NOMO-1 (cell line): Measurements from ENCODE around the gene C10orf71.
A peak's percentile ranks its signal among the peaks of the same experiment; 100 is the strongest.

Experiments
- DNase-seq, 2 experiments: peaks; one replicate each; lab custom pipeline; 2025; ENCODE audit not compliant: unreplicated experiment in 2 of 2; lab: John Stamatoyannopoulos, UW

The C10orf71 gene

DNA sequence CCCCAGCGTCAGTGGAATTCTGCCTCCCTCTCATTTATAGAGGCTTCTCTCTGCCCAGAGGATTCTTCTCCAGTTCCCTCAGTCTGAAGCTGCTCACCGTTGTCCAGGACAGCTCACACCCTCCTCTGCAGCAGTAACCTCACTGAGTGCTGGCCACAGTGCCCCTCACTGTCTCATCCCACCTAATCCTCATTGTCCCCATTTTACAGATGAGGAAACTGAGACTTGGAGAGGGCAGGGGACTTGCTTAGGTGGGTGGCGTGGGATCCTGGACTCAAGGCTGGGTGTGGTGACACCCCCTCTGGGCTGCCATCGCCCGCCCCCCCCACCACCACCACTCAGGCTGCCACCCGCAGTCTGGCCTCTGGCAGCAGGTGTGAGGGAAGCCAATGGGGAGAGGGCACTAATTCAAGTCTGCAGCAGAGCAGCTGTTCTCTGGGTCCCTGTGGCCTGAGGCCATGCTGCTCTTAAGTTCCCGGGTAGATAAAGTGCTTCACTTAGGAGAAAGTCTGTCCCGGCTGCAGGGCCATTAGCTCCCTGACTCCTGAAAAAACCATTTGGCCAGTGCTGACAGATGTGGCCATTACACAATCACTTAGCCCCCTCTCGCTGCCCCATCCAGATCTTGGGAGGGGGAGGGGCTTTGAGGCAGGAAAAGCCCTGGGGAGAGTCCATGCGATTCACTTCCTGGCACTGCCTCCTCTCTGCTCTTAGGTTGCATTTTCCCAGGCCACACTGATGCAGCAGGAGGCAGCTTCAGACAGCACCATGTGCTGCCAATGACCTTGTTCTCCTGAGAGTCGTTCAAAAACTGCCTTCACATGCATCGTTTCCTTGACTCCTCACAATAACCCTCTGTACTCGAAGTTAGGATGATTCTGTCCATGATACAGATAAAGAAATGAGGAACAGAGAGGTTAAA, 60.6 kb downstream of the C10orf71 start:
- no peak for DNase-seq

- DNase-seq = no peak
Observed at GRCh38 chr10:49360271-49361177, 61.6 kb downstream of the C10orf71 start.

- DNase-seq = no peak
Observed at GRCh38 chr10:49361178-49361554, 62.2 kb downstream of the C10orf71 start.

DNA sequence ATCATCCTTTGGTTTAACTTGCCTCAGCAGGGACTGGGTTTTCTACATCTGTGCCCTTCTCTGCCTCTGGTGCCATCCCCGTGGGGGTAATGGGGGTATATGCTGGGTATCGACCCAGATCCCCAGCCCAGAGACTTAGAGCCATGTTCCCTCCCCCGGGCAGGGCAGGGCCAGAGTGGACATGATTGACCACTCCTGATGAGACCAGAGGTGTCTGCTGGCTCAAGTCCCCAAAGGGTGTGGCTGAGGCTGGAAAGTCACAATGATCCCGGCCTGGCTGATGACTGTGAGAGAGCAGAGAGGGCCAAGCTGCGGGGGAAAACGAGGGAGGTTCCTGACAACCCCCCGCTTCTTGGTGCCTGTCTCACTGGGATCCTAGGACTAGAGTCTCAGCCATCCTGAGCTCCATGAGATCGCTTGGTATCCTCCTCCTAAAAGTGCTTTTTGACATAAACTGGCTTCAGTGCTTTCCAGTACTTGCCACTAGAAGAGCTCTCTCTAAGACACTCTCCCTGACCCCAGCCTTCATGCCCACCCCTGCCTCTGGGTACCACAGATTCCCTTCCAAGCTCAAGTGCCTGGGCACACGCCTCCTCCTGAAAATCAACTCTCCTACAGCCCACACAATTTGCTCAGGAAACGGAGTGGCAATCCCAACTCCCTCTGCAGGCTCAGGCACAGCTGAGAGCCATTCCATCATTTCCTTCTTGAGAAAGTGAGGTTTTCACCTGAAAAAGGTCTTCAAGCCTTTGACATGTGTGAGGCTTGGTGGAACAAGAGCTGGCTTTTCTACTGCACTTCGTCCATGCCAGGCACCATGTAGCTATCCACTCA, 63.0 kb downstream of the C10orf71 start:
- DNase-seq = no peak

DNA sequence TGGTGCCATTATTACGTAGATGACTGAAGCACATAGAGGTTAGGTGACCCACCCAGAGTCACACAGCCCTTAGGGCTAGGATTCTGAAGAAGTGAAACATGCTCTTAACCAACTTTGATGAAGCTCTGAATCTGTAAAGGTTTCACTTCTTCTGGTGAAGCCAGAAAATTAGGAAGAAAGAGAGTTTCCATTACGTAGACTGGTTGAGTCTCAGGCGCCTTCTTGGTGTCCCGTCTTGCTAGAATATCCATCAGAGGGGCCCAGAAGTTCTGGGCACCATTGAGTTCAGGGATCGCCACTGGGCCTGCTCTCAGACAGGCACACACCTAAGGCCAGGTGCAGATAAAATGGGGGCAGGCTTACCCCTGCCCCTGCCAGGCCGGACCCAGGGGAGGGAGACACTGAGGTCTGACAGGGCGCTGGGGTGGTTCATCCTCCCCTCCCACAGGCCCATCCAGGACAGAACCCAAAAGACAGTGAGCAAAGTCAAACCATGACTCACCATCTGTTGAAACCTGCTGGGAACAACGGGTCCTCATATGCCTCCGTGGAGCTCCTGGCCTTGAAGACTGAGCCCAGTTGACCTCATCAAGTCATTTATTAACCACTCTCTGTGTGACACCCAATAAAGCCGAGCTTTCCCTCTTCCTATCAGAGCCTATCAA, 63.8 kb downstream of the C10orf71 start:
- peak; percentile 30 to 79 for DNase-seq

- DNase-seq = no peak
Observed at GRCh38 chr10:49363309-49364031, 64.5 kb downstream of the C10orf71 start.

GRCh38 chr10:49364051-49364450, 65.1 kb downstream of the C10orf71 start:
- no peak for DNase-seq

GRCh38 chr10:49364747-49365146, 65.8 kb downstream of the C10orf71 start:
- no peak for DNase-seq

GRCh38 chr10:49365275-49365674, 66.3 kb downstream of the C10orf71 start:
- DNase-seq = no peak

- no peak for DNase-seq
Observed at GRCh38 chr10:49365675-49366415, 66.9 kb downstream of the C10orf71 start.

GRCh38 chr10:49366460-49366859, 67.5 kb downstream of the C10orf71 start:
- no peak for DNase-seq

GRCh38 chr10:49367600-49367999, 68.6 kb downstream of the C10orf71 start:
- DNase-seq = no peak

DNA sequence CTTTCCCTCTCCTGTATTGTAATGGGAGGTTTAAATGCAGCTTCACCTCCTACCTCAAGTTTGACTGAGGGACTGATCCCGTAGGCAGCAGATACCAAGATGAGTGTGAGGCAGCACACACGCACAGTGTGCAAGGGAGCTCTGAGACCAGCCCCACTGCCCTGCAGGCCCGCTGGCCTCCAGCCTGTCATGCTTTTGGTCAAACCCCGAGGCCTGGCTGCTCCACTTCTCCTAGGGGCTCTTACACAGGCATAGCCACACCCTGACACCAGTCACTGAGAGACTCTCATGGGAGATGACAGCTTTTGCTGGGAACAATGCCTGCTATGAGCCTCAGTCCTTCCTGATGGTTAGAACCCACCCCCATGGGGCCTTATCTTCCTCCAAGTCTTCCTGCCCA, 69.3 kb downstream of the C10orf71 start:
- DNase-seq = no peak

DNA sequence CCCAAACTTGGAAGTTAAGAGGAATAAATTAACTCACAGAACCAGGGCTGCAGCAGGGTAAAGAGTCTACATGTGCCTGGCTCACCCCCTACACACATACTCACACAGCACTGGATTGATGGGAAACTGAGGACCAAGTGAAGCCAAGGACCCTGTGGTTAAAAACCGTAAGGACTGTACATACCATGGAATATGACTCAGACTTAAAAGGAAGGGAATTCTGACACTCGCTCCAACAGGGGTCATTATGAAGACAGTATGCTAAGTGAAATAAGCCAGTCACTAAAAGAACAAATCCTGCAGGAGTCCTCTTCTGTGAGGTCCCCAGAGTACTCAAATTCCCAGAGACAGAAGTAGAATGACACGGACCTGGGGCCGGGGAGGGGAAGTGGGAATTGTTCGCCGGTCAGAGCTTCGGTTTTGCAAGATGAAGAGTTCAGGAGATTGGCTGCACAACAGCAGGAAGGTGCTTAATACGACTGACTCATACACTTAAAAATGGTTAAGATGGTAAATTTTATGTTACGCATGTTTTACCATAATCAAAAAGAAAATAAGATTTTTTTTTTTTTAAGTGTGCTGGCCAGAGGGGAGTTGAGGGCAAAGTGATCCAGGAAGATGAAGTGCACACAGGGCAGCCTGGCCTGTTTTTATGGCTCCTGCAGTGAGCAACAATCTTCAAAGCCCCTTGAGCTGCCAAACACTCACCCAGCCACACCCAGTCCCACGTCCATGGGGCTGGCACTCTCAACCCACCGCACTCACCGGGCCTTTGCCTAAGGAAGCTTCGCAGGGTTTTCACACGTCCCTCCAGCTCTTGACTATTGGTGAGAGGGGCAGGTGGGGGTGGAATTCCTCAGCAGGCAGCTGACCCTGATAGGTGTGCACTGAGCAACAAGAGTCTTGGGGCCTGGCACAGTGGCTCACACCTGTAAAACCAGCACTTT, 70.5 kb downstream of the C10orf71 start:
- no peak for DNase-seq

GRCh38 chr10:49370326-49371100, 71.5 kb downstream of the C10orf71 start:
- DNase-seq = no peak

DNA sequence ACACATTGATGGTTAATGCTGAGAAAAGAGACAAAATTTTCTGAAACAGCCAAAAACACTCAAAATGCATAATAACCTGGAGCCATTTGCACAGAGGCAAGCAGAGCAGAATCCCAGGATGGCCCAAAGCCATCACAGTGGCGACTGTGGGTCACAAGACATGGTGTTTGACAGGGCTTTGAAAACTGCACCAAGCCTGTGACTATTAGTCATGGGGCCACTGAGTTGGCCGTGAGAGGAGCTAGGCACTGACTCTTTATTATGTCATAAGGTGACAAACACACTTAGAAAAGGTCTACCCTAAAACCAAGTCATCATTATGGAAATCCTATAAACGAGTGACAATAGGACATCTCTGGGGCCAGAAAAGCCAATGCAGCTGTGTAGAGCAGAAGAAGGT, 73.0 kb downstream of the C10orf71 start:
- no peak for DNase-seq

DNA sequence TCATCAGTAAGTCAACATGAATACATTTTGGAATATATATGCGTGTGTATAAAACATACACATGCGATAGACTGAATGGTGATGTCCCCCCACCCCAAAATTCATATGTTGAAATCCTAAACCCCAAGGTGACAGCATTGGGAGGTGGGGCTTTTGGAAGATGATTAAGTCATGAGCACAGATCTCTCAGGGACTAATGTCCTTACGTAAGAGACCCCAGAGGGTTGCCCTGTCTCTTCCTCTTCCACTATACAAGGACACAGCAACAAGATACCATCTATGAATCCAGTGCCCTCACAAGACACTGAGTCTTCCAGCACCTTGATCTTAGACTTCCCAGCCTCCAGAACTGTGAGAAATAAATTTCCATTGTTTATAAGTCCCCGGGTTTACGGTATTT, 74.4 kb downstream of the C10orf71 start:
- no peak for DNase-seq
